ENCODE data around the gene CD7.

Gene CD7

DNA sequence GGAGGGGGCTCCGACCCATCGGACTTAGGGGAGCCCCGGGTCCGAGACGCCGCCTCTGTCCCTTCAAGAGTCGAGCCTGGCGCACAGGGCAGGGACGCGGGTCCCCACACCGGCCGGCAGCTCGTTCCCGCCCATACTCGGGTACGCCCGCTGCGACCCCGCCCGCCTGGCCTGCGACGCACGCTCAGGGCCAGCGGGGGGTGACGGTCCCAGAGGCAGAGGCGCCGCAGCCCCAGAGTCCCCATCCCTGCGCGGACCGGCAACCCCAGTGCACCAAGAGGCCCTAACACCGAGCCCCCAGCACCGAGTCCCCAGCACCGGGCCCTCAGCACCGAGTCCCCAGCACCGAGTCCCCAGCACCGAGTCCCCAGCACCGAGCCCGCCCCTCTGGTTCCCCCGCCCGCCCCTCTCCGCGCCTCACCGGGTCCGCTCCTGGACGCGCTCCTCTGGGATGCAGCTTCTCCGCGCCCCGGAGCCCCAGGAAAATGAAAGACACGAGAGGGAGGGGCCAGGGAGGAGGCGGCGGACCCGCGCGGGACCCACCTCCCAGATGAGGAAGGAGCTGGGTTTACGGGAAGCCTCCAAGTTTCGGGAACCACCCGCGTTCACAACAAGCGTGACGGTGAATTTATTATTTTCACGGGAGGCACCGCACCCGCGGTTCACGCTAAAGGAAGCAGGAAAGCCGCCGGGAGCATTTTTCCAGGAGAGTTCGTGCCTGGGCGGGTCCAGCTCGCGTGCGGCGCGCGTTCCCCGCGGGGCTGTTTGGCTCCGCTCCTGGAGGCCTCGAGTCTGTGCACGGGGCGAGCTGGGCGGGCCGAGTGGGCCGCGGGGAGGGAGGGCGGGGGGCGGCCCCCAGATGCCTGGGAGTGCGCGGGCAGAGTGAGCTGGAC lies 16.1 kb upstream of the CD7 start, which contains the start of gene SECTM1 (continued):
- TF ChIP-seq, protein P1, sequence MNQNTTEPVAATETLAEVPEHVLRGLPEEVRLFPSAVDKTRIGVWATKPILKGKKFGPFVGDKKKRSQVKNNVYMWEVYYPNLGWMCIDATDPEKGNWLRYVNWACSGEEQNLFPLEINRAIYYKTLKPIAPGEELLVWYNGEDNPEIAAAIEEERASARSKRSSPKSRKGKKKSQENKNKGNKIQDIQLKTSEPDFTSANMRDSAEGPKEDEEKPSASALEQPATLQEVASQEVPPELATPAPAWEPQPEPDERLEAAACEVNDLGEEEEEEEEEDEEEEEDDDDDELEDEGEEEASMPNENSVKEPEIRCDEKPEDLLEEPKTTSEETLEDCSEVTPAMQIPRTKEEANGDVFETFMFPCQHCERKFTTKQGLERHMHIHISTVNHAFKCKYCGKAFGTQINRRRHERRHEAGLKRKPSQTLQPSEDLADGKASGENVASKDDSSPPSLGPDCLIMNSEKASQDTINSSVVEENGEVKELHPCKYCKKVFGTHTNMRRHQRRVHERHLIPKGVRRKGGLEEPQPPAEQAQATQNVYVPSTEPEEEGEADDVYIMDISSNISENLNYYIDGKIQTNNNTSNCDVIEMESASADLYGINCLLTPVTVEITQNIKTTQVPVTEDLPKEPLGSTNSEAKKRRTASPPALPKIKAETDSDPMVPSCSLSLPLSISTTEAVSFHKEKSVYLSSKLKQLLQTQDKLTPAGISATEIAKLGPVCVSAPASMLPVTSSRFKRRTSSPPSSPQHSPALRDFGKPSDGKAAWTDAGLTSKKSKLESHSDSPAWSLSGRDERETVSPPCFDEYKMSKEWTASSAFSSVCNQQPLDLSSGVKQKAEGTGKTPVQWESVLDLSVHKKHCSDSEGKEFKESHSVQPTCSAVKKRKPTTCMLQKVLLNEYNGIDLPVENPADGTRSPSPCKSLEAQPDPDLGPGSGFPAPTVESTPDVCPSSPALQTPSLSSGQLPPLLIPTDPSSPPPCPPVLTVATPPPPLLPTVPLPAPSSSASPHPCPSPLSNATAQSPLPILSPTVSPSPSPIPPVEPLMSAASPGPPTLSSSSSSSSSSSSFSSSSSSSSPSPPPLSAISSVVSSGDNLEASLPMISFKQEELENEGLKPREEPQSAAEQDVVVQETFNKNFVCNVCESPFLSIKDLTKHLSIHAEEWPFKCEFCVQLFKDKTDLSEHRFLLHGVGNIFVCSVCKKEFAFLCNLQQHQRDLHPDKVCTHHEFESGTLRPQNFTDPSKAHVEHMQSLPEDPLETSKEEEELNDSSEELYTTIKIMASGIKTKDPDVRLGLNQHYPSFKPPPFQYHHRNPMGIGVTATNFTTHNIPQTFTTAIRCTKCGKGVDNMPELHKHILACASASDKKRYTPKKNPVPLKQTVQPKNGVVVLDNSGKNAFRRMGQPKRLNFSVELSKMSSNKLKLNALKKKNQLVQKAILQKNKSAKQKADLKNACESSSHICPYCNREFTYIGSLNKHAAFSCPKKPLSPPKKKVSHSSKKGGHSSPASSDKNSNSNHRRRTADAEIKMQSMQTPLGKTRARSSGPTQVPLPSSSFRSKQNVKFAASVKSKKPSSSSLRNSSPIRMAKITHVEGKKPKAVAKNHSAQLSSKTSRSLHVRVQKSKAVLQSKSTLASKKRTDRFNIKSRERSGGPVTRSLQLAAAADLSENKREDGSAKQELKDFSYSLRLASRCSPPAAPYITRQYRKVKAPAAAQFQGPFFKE (tag by site-specific recombination; IDR thresholded peaks at IDR 0.05; ENCODE audit: borderline replicate concordance) = no peak
- no peak for TF ChIP-seq SCRT1 (tag by site-specific recombination; IDR thresholded peaks at IDR 0.05; ENCODE audit: borderline replicate concordance)
- TF ChIP-seq ZNF23 (tag by site-specific recombination; IDR thresholded peaks at IDR 0.05; ENCODE audit: borderline replicate concordance) = no peak
- no peak for TF ChIP-seq ZNF521 (tag by site-specific recombination; IDR thresholded peaks at IDR 0.05)

DNA sequence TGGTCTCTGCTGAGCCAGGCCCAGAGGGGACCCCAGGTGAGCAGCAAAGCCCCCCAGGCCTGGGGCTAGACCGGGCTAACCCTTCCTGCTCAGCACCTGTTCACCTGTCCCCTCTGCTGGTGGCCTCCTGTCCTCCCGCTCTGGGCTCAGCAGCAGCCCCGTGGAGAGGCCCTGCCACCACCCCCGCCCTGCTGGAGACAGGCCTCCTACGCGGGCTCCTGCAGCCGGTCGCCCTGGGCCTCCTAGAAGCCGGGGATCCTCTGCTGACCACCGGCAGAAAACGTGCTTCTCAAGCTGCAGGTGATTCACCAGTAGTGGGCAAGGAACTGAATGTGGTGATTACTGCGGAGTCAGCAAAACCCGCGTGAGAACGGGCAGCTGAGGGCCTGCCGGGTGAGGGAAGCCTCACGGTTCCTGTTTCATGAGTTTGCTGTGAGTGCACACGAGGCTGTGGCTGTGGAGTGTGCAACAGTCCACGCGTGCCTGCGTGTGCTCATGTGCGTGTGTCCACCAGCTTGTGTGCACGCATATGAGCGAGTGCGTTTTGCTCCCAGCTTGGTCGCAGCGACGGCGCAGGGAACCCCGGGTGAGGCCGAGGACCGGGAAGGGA lies 15.4 kb upstream of the CD7 start:
- ChIA-PET CTCF (interaction anchor here (0.6 to 0.9 kb wide), 4 partner anchors 11 to 137 kb away, joined by 3 read pairs; no protein-coding TSS in a partner anchor), POLR2A (interaction anchor here (2.0 kb wide), 1 partner anchor 40 kb away, joined by 9 read pairs; no protein-coding TSS in a partner anchor)
- Histone ChIP-seq H3K4me3 (ENCODE audit: low read depth, low read length) (no peak overlapping the region), H3K27ac (ENCODE audit: extremely low read depth, low read depth, low read length) (no peak overlapping the region; the same call in 1 of the 2 replicates), H3K9me3 (ENCODE audit: control insufficient read depth, insufficient read depth, low read depth, low read length) (no peaks in the 10 kb centered on the region), H3K4me1 (ENCODE audit: control insufficient read depth, insufficient read depth, low read length) (peaks cover 30% of the 10 kb centered on the region), H3K36me3 (ENCODE audit: control insufficient read depth in 2 of 2, insufficient read depth in 1 of 2, low read length in 2 of 2) (no peaks in the 10 kb centered on the region)
- TF ChIP-seq ZNF211 (tag by site-specific recombination; IDR thresholded peaks at IDR 0.05; ENCODE audit: low read depth) = no peak
- no peak for TF ChIP-seq ZNF558 (tag by site-specific recombination; IDR thresholded peaks at IDR 0.05)
- TF ChIP-seq ZNF10 (tag by site-specific recombination; IDR thresholded peaks at IDR 0.05) = no peak
- TF ChIP-seq SCRT2 (tag by site-specific recombination; IDR thresholded peaks at IDR 0.05) = peak; percentile 44; the same call in 1 of the 2 replicates
- TF ChIP-seq ZEB2 (tag by site-specific recombination; IDR thresholded peaks at IDR 0.05) = peak; percentile 11; the same call in 1 of the 2 replicates
- TF ChIP-seq TRIM28 (IDR thresholded peaks at IDR 0.05; ENCODE audit: borderline replicate concordance, low read length) = peak; percentile 28; the same call in 1 of the 2 replicates
- TF ChIP-seq, protein P2, sequence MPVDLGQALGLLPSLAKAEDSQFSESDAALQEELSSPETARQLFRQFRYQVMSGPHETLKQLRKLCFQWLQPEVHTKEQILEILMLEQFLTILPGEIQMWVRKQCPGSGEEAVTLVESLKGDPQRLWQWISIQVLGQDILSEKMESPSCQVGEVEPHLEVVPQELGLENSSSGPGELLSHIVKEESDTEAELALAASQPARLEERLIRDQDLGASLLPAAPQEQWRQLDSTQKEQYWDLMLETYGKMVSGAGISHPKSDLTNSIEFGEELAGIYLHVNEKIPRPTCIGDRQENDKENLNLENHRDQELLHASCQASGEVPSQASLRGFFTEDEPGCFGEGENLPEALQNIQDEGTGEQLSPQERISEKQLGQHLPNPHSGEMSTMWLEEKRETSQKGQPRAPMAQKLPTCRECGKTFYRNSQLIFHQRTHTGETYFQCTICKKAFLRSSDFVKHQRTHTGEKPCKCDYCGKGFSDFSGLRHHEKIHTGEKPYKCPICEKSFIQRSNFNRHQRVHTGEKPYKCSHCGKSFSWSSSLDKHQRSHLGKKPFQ (tag by site-specific recombination; IDR thresholded peaks at IDR 0.05) = no peak
- no peak for TF ChIP-seq ZNF175 (tag by site-specific recombination; IDR thresholded peaks at IDR 0.05)
- no peak for TF ChIP-seq ZFP37 (tag by site-specific recombination; IDR thresholded peaks at IDR 0.05)
- TF ChIP-seq ZFHX2 (tag by site-specific recombination; conservative IDR thresholded peaks at IDR 0.05) = peak; percentile 20; the same call in 1 of the 2 replicates
- no peak for TF ChIP-seq ZSCAN30 (tag by site-specific recombination; IDR thresholded peaks at IDR 0.05)
- peak; percentile 50 for TF ChIP-seq ZNF335 (tag by site-specific recombination; conservative IDR thresholded peaks at IDR 0.05)
- TF ChIP-seq WT1 (tag by site-specific recombination; IDR thresholded peaks at IDR 0.05) = 0 out of 2 replicates have a peak, but pooled peaks have one; percentile 2
- TF ChIP-seq SCRT1 (tag by site-specific recombination; IDR thresholded peaks at IDR 0.05; ENCODE audit: borderline replicate concordance) = peak; percentile 76; the same call in 1 of the 2 replicates
- no peak for TF ChIP-seq ZNF571 (tag by site-specific recombination; IDR thresholded peaks at IDR 0.05)
- TF ChIP-seq, protein P3, sequence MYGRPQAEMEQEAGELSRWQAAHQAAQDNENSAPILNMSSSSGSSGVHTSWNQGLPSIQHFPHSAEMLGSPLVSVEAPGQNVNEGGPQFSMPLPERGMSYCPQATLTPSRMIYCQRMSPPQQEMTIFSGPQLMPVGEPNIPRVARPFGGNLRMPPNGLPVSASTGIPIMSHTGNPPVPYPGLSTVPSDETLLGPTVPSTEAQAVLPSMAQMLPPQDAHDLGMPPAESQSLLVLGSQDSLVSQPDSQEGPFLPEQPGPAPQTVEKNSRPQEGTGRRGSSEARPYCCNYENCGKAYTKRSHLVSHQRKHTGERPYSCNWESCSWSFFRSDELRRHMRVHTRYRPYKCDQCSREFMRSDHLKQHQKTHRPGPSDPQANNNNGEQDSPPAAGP (tag by site-specific recombination; IDR thresholded peaks at IDR 0.05) = no peak
- TF ChIP-seq, protein P4, sequence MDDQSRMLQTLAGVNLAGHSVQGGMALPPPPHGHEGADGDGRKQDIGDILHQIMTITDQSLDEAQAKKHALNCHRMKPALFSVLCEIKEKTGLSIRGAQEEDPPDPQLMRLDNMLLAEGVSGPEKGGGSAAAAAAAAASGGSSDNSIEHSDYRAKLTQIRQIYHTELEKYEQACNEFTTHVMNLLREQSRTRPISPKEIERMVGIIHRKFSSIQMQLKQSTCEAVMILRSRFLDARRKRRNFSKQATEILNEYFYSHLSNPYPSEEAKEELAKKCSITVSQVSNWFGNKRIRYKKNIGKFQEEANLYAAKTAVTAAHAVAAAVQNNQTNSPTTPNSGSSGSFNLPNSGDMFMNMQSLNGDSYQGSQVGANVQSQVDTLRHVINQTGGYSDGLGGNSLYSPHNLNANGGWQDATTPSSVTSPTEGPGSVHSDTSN (CRISPR knock-in tag; IDR thresholded peaks at IDR 0.05) = no peak
- TF ChIP-seq GFI1B (tag by site-specific recombination; IDR thresholded peaks at IDR 0.05) = no peak
- TF ChIP-seq ZNF747 (tag by site-specific recombination; IDR thresholded peaks at IDR 0.05) = no peak
- no peak for TF ChIP-seq ZNF202 (tag by site-specific recombination; IDR thresholded peaks at IDR 0.05; ENCODE audit: borderline replicate concordance)
- TF ChIP-seq RBAK (tag by site-specific recombination; IDR thresholded peaks at IDR 0.05) = no peak
- no peak for TF ChIP-seq ZNF248 (tag by site-specific recombination; IDR thresholded peaks at IDR 0.05)
- peak; percentile 91 for TF ChIP-seq GLIS1 (tag by site-specific recombination; IDR thresholded peaks at IDR 0.05)

Data from HEK293 (cell line).